Activated T-cell treated with anti-CD3 and anti-CD28 coated beads, Interleukin-2, amount 50 U/mL, for 48 hours (primary cell): Measurements from ENCODE around the gene ADORA1.

Experiments used
- DNase-seq, 2 experiments: peaks; one replicate each; pipeline ENCODE4 v3.0.0-alpha.2; 2020

The ADORA1 gene

DNA sequence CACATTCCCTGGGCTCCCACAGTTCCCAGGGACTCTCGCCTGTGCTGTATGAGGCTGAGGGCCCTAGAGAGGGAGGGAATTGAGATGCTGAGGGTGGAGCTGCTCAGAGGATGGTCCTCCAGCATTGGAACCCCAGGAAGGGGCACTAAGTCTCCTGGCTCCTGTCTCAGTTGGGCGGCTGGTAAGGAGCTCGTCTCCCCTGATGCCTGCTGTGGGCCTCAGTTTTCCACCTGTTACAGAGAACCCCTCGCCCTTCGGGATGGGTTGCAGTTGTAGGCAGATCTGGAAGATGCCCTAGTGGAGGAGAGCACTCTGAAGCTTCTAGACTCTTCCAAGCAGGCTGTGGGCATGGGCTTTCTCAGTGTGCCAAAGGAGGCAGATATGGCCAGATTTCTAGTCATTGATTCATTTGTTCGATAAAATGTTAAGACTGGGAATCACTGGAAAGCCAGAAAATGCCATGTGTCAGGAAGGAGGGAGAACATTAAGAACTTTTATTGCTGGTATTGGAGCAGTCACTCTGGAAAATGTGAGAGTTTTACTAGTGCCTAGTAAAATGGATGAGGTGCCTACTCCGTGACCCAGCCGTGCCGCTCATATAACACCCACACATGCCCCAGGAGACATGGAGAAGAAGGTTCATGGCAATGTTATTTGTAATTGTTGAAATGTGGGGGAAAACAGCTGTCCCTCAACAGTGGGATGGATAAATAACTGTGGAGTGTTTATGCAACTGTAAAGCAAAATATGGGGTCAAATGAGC, 48.9 kb downstream of the ADORA1 start:
- DNase-seq: no peak

DNA sequence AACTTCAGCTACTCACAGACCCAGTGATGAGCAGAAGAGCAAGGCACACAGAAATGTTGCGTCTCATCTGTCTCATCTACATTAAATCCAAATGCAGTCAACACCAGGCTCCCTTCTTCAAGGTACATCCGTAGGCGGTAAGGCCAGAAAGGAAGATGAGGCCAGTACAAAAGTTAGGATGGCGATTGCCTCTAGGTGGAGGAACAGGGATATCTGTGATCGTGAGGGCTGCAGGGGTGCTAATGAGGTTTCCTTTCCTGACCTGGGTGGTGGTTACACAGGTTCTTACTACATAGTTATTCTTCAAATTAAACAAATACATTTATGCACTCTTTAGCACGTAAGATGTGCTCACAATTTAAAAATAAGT, 49.5 kb downstream of the ADORA1 start:
- no peak for DNase-seq

DNA sequence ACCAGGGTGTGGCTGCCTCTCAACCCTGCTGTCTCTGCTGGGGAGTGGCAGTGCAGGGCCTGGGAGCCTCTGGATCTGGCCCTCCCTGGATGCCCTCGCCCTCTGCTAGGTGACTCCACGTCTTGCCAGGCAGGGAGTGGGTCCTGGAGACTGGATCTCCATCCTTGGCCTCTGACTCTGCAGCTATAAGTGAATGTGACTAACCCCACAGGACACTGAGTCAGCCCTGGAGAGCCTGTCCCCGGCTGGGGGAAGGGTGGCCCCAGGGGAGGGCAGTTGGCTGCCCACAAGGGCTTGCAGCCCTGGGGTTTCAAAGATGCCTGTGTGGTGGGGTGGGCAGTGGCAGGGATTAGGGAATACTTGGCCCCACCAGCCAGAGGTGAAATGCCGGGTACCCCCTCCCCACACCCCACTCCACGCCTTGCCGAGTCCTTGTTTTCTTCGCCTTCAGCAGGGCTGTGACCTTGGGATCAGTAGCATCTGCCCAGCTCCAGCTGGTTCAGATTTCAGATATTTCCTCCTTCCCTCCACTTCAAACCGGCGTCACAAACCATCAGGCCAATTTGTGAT, 50.0 kb downstream of the ADORA1 start:
- no peak for DNase-seq

DNA sequence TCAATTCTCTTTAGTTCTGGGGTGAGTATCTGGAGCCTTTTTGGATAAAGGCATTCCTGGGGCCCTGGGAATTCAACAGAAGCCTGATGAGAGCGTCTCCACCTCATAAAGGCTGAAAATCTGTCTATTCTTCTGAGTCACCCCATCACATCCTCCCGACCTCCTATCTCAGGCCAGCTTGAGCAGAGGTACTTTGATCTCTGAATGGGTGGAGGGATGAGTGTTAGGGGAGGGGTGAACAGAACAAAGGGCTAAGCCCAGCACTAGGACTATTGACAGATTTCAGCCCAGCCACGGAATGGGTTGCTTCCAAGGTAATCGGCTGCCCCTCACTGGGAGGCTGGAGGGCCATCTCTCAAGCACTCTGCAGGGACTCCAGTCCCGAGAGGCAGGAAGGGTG, 50.6 kb downstream of the ADORA1 start:
- DNase-seq: no peak

DNA sequence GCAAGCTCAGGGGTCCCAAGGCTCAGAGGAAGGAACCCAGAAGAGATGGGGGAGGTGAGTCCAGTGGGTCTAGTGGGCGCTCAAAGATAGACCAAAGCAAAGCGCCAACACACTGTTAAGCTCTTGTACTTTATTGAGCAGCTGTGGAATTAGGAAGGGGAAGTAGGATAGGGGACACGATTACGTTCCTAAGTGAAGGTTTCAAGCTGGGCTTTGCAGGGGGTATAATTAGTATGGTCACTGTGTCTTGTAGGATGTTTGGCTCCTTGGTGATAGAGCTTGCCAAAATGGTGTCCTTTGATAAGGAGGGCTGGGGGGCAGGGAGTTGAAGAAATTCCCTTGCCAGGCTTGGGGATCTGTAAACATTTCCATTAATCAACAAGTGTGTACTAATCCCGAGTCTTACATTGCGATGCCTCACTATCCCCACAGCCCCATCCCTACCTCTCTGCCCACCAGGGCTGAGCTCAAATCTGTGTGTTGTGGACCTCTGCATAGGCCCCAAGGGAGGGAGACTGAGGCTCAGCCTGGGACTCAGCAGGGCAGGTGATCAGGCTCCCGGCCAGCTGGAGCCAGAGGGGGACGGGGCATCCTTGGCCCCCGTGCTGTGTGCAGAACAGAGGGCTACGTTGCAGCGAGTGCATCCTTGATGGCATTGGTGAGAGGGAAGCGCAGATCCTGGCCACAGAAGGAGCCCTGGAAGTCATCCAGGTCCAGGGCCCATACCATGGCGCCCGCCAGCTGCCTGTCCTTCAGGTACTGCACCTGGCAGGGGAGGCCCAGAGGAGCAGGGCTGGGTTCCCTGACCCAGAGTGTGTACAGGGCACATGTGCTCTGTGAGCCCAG, 51.5 kb downstream of the ADORA1 start:
- no peak for DNase-seq

DNA sequence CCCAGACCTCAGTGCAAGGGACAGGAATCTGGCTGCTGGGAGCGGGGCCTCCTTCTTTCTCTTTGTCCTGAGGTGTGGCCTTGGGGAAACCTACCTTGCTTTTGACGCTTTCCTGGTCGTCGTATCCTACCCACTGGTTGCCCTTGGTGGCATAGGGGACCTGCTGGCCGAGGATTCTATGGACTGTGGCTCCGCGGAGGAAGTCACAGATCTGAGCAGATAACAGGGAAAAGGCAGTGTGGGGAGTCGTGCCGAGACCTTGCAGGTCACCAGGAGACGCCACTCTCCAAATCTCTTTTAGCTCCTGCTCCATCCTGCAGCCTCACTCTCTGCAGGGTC, 52.1 kb downstream of the ADORA1 start:
- DNase-seq: no peak

DNA sequence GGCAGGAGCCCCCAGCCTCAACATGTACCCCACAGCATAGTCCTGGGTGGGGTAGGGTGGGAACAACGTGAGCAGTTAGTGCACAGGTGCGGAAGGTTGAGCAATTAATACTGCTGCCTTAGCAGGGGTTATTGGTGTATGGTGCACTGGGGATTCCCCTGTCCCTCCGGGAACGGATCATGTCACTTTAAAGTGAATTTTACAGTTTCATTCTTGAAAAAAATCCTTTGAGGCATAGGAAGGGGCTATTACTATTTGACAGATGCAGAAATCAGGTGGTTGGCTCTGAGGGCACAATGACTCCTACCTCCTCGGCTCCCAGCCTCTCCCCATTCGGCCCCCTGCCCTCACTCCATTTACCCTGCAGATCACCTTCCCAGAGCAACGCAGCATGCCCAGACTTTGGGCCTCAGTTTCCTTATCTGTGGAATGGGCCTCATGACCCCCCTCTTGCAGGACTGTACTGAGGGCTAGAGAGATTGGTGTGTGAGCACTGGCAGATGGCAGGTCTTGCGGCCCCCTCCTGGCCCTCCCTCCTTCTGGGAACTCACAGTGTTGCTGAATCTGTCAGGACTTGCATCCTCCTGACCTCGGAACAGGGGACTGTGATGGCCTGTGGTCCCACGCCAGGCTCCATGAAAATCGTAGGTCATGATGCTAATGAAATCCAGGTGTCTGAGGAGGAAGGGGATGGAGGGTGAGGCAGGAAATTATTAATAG, 53.2 kb downstream of the ADORA1 start:
- DNase-seq: no peak

DNA sequence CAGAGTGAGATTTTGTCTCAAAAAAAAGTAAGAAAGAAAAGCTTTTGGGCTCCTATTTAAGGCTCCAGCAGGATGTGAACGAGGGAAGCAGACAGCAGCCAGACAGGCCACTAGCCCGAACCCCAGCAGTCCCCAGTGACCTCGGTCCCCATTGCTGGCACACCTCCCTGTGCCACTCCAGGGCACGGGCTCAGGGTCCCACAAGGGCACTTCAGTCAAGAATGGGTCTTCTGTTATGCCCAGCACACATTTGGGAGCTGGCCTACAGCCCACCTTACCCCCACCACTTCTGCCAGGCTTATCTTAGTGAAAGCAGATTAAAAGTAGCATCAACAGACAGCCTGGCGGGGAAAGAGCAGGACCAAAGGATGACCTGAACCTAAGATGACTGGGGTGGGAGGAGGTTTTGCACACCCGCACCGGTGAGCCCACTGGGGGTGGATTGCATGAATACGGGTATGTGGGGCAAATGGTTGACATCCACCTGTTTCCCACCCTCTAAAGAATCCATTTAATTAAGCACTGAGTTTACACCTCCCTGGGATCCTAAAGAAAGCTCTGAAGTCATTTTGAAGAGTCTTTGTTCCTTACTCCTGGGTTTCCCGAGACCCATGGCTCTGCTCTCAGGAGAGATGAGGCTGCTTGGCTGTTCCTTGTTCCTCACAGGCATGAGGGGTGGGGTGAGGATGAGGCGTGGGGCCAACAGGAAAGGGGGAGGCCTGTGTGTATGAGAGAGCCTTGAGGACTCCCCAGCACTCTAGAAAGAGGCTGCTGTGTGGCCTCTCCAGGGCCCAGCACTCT, 54.3 kb downstream of the ADORA1 start:
- DNase-seq: no peak

DNA sequence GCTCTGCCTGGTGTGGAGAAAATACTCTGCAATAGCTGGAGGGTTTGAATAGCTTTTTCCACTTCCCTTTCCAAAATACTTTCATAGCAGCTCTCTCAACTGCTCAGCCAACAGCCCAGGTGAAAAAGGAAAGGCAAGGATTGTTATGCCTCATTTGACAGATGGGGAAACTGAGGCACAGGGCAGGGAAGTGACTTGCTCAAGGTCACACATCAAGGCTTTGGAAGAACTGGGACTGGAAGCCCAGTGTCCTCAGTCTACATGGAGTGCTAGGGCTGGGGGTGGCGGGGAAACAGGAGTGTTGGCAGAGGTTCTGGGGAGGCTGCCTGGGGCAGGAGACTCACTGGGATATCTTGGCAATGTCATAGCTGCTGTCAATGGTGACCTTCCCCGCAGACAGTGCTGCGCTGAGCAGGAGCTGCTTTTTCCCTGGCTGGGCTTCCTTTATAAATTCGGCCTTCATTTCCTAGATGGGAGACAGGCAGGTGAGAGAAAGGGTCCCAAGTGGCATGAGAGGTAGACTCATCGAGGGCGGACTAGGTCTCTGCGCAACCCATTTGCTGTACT, 54.9 kb downstream of the ADORA1 start:
- no peak for DNase-seq

DNA sequence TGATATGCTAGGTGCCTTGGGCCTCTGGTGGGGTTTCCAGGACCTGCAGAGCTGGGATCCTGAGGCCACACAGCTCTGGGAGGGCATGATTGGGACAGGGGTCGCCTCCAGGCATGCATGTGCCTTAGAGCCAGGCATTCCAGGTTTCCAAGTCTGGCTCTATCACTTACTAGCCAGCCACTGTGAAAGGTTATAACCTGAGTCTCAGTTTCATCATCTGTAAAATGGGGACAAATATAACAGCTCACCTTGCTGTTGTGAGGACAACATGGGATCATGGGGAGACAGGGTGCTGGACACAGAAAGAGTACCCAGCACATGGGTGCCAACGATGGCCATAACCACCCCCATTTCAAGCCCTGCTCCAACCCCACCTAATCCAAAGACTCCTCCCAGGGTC, 56.3 kb downstream of the ADORA1 start:
- no peak for DNase-seq

DNA sequence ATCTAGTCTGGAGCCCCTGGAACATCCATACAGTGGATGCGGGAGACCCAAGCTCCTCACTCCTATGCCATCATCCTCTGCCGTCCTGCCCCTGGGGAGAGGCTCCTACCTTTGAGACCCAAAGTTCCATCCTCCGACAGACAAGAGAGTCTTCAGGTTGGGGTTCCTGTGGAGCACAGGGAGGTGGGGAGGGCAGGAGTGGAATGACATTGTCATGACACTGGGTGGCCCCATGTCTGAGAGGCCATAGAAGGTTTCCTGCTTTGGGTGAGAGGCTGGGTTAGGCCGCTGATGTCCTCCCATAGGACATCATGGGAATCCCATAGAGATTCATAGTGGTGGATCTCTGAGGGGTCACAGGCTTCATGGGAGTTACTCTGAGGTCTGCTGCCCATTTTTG, 56.9 kb downstream of the ADORA1 start:
- DNase-seq: no peak

DNA sequence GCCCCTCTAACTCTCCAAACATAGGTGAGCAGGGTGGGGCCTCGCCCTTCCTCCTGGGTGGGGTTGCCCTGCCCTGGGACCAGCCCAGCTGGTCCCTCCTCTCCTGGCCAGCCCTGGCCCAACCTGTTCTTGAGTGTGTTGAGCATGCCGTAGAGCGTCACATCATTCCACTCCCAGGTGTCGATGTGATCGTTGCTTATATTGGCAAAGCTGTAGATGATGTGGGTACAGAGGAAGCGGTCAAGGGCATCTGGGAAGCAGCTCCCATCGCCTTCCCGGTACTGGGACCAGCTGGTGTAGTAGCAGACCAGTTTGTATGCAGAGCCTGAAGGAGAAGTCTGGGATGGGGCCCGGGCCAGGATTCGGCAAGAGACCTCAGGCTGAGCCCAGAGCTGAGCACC, 57.5 kb downstream of the ADORA1 start:
- DNase-seq: no peak

DNA sequence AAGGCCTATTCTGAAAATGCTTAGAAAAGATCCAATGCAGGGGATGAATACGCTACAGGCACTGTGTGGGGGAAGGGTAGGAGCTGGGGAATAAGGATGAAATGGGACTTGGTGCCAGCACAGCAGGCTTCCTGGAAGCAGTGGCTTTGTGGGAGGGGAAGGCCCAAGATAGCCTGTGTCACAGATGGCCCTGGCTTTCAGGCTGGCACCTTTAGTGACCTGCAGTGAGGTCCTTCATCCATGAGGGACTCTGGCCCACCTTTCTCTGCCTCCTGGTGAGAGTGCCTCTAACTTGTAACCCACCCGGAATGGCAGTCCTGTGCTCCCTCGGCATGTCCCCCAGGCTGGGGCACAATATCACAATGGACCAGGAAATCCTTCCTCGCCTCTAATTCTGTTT, 58.1 kb downstream of the ADORA1 start:
- DNase-seq: no peak

DNA sequence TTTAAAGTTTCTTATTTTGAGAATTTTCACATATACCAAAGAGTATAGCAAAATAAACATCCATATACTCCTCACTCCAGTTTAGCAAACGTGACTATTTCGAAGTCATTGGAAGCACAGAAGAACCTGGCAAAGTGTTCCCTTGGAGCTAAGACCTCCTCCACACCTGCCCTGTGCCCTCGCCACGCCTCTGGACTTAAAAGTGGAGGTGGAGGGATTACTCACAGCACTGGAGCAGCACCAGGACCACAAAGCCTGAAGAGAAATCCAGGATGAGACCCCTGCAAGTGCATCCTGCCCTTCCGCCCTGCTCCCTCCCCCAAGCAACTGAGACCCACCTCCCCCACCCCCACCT, 58.5 kb downstream of the ADORA1 start:
- DNase-seq: no peak

DNA sequence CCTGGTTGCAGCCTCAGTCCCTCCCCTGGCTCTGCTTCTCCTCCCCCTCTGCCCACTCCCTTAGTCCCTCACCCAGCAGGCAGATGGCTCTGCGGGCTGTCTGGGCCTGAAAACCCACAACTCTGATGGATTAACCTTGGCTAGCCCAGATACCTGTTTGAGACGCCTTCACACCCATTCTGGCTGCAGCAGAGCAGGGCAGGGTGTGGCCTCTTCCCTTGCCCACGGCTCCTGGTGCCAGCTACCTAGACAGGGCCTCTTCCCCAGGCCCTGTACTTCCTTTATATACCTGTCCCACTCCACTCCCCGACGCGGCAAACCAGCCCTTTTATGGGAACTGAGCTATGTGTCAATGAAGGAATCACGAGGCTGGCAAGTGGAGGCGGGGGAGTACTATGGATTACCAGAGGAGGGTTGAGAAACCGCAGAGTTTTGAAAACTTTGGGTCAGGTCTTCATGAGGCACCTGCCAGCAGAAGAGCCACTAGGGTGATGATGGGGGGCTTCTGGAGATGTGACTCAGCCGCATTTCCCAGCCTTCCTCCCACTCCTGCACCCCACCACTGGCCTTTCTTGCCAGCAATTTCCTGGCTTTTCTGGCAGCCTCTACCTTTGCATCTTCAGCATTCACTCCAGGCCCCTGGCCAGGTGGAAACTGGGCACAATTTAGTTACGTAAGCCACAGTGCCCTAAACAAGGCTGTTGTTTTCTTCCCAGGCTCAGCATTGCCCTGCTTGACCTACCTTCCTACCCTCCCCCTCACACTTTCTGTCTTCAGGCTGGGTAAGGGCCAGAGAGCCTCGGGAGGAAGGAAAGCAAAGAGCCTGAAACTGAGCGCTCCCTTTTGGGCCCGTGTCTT, 59.1 kb downstream of the ADORA1 start, which contains the start of gene CHI3L1:
Gene CHI3L1, minus strand, starts transcription at position 259 of the 858 bp plus-strand sequence. Its CDS starts 81 bp downstream, at position 178.
- DNase-seq: no peak

DNA sequence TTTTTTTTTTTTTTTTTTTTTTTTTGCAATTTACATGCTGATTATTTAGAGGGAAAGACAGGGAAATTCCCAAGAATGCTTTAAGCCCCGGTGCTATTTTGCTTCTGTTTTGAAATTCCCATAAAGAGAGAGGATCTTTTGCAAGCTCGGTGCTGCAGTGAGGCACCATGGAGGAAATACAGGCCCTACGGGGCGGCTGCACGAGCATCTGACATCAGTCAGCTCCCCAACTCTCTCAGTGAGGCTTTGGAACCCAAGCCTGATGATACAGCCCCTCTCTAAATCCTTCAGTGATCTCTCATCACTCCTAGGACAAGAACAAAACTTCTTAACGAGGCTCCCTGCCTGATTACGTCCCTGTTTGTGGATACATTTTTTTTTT, 59.8 kb downstream of the ADORA1 start:
- DNase-seq: no peak

DNA sequence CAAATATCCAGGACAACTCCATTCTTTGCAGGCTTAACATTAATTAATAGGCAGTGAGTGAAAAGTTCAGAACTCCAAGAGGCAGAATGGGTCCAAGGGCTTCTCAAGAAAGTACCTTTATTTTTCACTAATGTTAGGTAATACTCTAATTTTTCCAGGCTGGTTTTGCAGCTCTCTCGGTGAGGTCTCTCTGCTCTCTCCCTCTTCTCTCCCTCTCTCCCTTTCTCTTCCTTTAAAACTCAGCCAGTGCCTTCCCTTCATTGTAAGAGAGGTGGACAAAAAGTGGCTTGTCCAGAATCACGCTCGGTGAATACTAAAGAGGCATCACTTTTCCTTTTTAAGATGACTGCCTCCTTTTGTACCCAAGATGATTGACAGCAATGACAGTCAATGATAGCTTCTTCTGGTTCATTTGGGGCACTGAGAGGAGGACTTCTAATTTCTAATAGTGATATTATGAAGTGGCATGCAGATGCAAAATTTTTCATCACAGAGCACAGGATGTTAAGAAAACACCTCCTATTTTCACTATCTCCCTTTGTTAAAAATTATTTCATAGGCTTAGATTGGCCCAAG, 60.3 kb downstream of the ADORA1 start:
- DNase-seq: no peak

DNA sequence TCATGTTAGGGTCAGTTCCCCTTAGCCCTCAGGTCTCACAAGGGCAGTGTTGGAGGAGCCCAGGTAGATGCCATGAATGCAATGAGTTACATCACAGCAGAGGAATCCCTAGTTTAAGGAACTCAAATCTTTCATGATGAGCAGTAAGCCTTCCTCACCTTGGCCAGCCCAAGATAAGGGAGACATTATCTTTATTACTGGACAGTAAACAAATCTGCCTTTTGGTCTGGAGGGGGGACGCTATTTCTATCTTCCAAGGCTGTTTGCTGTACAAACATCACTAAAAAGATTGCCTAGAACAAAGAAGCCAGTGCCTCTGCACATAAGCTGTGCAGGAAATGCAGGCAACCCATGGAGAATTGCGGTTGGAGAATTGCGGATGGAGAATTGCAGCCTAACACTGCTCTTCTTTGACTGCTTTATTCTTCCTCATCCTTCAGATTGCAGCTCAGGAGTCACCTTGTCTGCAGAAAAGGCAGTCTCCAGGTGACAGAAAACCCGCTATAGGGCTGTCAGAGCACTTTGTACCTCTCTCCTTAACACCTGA, 61.2 kb downstream of the ADORA1 start:
- DNase-seq: no peak

DNA sequence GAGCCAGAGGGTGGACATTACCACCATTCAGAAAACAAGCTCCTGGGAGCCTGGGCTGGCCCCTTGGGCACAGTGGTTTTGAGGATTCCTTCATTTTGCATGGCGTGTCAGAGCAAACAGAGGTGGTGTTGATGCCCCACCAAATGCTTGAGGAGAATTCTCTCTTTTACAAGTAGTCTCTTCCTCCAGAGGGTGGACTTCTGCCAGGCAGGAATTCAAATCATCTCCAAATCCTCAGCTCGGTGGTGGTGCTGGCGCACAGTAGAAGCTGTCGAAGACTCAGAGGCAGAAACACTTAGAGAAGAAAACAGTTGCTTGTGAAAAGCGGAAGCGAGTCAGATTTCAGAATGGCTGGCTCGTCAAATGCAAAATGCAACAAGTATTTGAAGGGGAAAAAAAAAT, 62.4 kb downstream of the ADORA1 start:
- no peak for DNase-seq

DNA sequence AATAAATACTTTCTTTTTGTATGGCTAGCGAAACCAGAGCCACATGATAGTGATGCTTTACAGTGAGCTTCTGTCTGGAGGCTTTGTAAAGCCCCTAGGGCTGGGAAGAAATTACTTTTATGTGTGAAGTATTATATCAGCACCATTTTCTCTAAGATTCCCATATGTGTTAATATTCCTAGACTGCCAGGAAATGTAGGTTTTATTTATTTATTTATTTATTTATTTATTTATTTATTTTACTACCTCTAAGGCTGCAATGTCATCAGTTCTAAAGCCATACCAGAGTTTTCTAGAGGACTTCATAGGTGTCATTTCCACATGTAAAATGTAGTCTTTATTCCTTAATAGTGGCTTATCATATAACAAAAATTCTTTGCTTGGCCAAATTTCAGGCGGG, 63.4 kb downstream of the ADORA1 start:
- no peak for DNase-seq

DNA sequence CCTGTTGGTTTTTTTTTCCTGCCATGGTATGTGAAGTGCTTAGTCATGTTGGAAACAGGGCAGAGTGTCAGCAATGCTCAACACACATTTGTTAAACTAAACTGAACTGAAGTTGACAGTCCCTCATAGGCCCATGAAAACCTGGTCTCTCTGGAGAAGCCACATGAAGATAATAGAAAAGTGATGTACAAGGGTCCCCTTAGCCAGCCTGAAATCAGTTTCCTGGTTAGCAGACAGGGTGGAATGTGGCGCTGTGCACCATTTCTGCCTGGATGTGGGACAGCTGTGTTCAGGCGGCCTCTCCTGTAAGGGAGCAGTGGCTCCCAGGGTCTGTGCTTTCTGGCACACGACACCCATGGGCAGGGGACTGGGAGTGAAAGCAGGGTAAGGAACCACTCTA, 68.8 kb downstream of the ADORA1 start:
- DNase-seq: no peak
